CD4-positive, alpha-beta T cell (primary cell): Measurements from ENCODE around the gene SPOCK1. TPM values are rescaled to one million over a fixed set of nuclear protein-coding genes. Genes with fewer than 3 reads are reported as not detected.

Source experiments
- ATAC-seq: fragments of 200-7000 bp; cut with Tn5 transposase; one replicate; pipeline ENCODE4 v1.10.0; 2022; ENCODE audit warnings: mild to moderate bottlenecking; ENCODE audit not compliant: poor library complexity
- CTCF ChIA-PET: fragments of 350-600 bp; sonication (Branson Sonifier 250); formaldehyde crosslinking; loops from one replicate; lab custom pipeline; 2021; ENCODE audit warnings: antibody characterized with exemption, inconsistent platforms; lab: Charles Lee
- POLR2A ChIA-PET: fragments of 350-600 bp; sonication (Branson Sonifier 250); formaldehyde crosslinking; loops from one replicate; lab custom pipeline; 2021; ENCODE audit warnings: antibody characterized with exemption, inconsistent platforms; lab: Charles Lee
- DNase-seq, 14 experiments: peaks; one replicate each; pipeline ENCODE4 v3.0.0-alpha.2; 2013 to 2020; ENCODE audit warnings: mixed read lengths in 2 of 14
- H3K27ac ChIP-seq, 2 donors: one replicate each; pipeline versions ENCODE4 v1.5.1 to v1.7.0; 2013; ENCODE audit warnings: low read length in 2 of 2, low read depth in 1 of 2, mild to moderate bottlenecking in 1 of 2
- H3K27me3 ChIP-seq, 2 experiments: 1 replicate in 1 of 2; 2 replicates in 1 of 2; pipeline versions ENCODE4 v1.6.1 to v1.7.0; 2013; ENCODE audit warnings: low read length in 2 of 2, control low read depth in 1 of 2, mild to moderate bottlenecking in 1 of 2, moderate library complexity in 1 of 2; ENCODE audit not compliant: insufficient read depth in 2 of 2, control insufficient read depth in 1 of 2
- H3K36me3 ChIP-seq: one replicate; pipeline ENCODE4 v1.6.1; 2013; ENCODE audit warnings: low read length, control low read depth; ENCODE audit not compliant: insufficient read depth
- H3K4me1 ChIP-seq: one replicate; pipeline ENCODE4 v1.6.1; 2013; ENCODE audit warnings: low read length, control low read depth; ENCODE audit not compliant: insufficient read depth
- H3K4me3 ChIP-seq: one replicate; pipeline ENCODE4 v1.5.1; 2013; ENCODE audit warnings: mild to moderate bottlenecking, low read length, moderate library complexity
- H3K9me3 ChIP-seq, 2 experiments: 1 replicate in 1 of 2; 2 replicates in 1 of 2; pipeline versions ENCODE4 v1.6.1 to v1.7.0; 2013; ENCODE audit warnings: low read length in 2 of 2, mild to moderate bottlenecking in 2 of 2, control low read depth in 1 of 2, moderate library complexity in 1 of 2; ENCODE audit not compliant: control insufficient read depth in 1 of 2, insufficient read depth in 1 of 2
- H3K27ac Mint-ChIP-seq: one replicate; pipeline ENCODE4 v1.8.0; 2020; ENCODE audit warnings: mixed read lengths
- H3K27me3 Mint-ChIP-seq: one replicate; pipeline ENCODE4 v1.8.0; 2021; ENCODE audit warnings: mixed read lengths
- H3K36me3 Mint-ChIP-seq: one replicate; pipeline ENCODE4 v1.8.0; 2021; ENCODE audit warnings: low read depth, mixed read lengths
- H3K4me1 Mint-ChIP-seq: one replicate; pipeline ENCODE4 v1.8.0; 2021; ENCODE audit warnings: low read depth, mixed read lengths
- H3K4me3 Mint-ChIP-seq: one replicate; pipeline ENCODE4 v1.8.0; 2020; ENCODE audit warnings: mild to moderate bottlenecking, mixed read lengths
- H3K9me3 Mint-ChIP-seq: one replicate; pipeline ENCODE4 v1.8.0; 2020; ENCODE audit warnings: mixed read lengths
- intact Hi-C, 2 experiments: fragments of 100-400 bp; cut with DNase I in 1 of 2; cut with micrococcal nuclease in 1 of 2; formaldehyde crosslinking; loops; one replicate each; pipeline versions ENCODE4 v1.15.1 to v1.9.0; 2023 to 2025; cut with DNase I, micrococcal nuclease
- total RNA-seq, 174 experiments: library from RNA in 2 of 174; stranded (reverse) in 2 of 174; gene quantifications; one replicate each; pipeline ENCODE4 v1.2.3 and lab custom pipeline; 2021 to 2026
- TF ChIP-seq, protein P1 (sequence below): fragments of 200-600 bp; IDR thresholded peaks from one replicate; pipeline ENCODE4 v1.8.0; 2022; ENCODE audit warnings: antibody characterized with exemption, mild to moderate bottlenecking

The SPOCK1 gene
- total RNA-seq, 2 experiments from 2014 or later, result not detected

DNA sequence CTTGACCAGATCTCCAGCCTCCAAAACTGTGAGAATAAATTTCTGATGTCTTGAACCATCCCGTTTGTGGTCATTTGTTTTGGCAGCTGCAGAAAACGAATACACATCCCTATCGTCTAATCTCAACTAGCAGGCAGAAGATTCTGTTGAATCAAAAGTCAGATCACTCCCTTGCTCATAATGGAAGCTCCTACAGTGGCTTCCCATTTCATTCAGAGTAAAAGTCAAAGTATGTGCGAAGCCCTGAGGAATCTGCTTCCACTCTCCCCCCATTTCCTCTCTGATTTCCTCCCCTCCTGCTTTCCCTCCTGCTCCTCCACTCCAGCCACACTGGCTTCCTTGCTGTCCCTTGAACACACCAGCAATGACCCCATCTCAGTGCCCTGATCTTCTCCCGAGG lies 34.8 kb upstream of the SPOCK1 start:
- H3K27me3 Mint-ChIP-seq, result peaks cover 9% of the 10 kb centered on the region
- H3K27ac ChIP-seq, result no peak overlapping the region
- peaks cover 5% of the 10 kb centered on the region for H3K9me3 Mint-ChIP-seq
- ATAC-seq (no peak), DNase-seq (no peak)
- H3K4me3 ChIP-seq, result no peak overlapping the region
- H3K4me1 ChIP-seq, result no peaks in the 10 kb centered on the region
- H3K4me1 Mint-ChIP-seq, result no peaks in the 10 kb centered on the region
- intact Hi-C loops, result no loop called here
- no peaks in the 10 kb centered on the region for H3K36me3 Mint-ChIP-seq
- no peaks in the 10 kb centered on the region for H3K9me3 ChIP-seq
- no peak overlapping the region for H3K4me3 Mint-ChIP-seq
- no peak overlapping the region for H3K27ac Mint-ChIP-seq
- no peaks in the 10 kb centered on the region for H3K36me3 ChIP-seq
- ChIA-PET POLR2A (no interaction called here), CTCF (no interaction called here)
- H3K27me3 ChIP-seq, result no peaks in the 10 kb centered on the region
- TF ChIP-seq, protein P1, sequence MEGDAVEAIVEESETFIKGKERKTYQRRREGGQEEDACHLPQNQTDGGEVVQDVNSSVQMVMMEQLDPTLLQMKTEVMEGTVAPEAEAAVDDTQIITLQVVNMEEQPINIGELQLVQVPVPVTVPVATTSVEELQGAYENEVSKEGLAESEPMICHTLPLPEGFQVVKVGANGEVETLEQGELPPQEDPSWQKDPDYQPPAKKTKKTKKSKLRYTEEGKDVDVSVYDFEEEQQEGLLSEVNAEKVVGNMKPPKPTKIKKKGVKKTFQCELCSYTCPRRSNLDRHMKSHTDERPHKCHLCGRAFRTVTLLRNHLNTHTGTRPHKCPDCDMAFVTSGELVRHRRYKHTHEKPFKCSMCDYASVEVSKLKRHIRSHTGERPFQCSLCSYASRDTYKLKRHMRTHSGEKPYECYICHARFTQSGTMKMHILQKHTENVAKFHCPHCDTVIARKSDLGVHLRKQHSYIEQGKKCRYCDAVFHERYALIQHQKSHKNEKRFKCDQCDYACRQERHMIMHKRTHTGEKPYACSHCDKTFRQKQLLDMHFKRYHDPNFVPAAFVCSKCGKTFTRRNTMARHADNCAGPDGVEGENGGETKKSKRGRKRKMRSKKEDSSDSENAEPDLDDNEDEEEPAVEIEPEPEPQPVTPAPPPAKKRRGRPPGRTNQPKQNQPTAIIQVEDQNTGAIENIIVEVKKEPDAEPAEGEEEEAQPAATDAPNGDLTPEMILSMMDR, result no peak

DNA sequence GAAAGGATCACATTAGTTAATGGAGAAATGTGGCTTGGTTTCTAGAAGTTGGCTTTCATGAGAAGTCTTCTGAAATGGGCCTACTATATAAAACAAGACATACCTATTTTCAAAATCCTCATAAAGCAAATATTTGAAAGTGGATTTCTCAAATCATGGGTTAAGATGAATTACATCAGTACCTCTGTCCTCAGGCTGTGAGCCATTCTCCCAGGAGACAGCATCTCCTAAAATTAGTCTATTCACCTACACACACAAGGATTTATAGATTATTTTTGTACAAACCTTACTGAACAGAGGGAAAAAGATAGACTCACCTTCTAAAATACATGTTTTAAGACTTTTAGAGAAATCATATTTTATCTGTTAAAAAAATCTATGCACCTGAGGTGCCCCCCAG lies 32.1 kb upstream of the SPOCK1 start:
- Mint-ChIP-seq H3K4me1 (no peaks in the 10 kb centered on the region), H3K27ac (no peak overlapping the region), H3K9me3 (peaks cover 5% of the 10 kb centered on the region), H3K36me3 (no peaks in the 10 kb centered on the region), H3K4me3 (no peak overlapping the region), H3K27me3 (peaks cover 9% of the 10 kb centered on the region)
- DNase-seq, result no peak
- CTCF ChIA-PET, result no interaction called here
- TF ChIP-seq, protein P1, result no peak
- no peaks in the 10 kb centered on the region for H3K36me3 ChIP-seq
- intact Hi-C loops, result no loop called here
- H3K4me1 ChIP-seq, result no peaks in the 10 kb centered on the region
- no peaks in the 10 kb centered on the region for H3K27me3 ChIP-seq
- ATAC-seq, result no peak
- no peak overlapping the region for H3K27ac ChIP-seq
- POLR2A ChIA-PET, result no interaction called here
- no peak overlapping the region for H3K4me3 ChIP-seq
- H3K9me3 ChIP-seq, result no peaks in the 10 kb centered on the region

DNA sequence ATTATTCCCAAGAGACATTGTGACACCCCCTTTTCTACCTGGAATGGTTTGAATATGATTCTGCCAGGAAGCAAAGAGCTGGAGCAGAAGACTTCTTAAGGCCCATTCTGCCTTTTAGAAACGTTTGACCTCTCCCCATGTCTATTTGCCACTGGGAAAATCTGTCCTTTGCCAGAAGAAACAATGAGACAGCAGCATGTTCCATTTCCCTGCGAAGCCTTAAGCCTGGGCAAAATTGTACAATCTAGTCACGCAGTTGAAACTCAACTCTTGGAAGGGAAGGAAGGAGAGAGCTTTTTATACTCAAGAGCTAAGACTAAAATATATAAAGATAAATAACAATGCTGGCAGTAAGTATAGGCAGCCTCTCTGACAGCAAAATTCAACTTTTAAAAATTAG lies 22.1 kb upstream of the SPOCK1 start:
- Histone ChIP-seq H3K9me3 (peaks cover 0 to 17% of the 10 kb centered on the region in 2 experiments), H3K27ac (no peak overlapping the region), H3K27me3 (peaks cover 0 to 11% of the 10 kb centered on the region in 2 experiments), H3K36me3 (no peaks in the 10 kb centered on the region), H3K4me3 (no peak overlapping the region), H3K4me1 (no peaks in the 10 kb centered on the region)
- ATAC-seq, result no peak
- ChIA-PET POLR2A (no interaction called here), CTCF (interaction anchor here (0.8 kb wide), 1 partner anchor 9 kb away, joined by 3 read pairs; no protein-coding TSS in a partner anchor)
- no peaks in the 10 kb centered on the region for H3K36me3 Mint-ChIP-seq
- H3K27ac Mint-ChIP-seq, result no peak overlapping the region
- DNase-seq, result no peak
- intact Hi-C loops, result no loop called here
- TF ChIP-seq, protein P1, result no peak
- H3K4me1 Mint-ChIP-seq, result no peaks in the 10 kb centered on the region
- no peaks in the 10 kb centered on the region for H3K9me3 Mint-ChIP-seq
- no peak overlapping the region for H3K4me3 Mint-ChIP-seq
- H3K27me3 Mint-ChIP-seq, result peaks cover 42% of the 10 kb centered on the region
